SU-DHL-6 (cell line): Measurements from ENCODE around the gene HSDL1.

Experiments
- CTCF ChIP-seq: fragments of 200-600 bp; sonication (generic); IDR thresholded peaks from one replicate; pipeline ENCODE4 v1.5.1; 2017; ENCODE audit warnings: antibody characterized with exemption, mild to moderate bottlenecking, low read length, moderate library complexity; ENCODE audit not compliant: insufficient read depth, poor library complexity, severe bottlenecking
- EZH2phosphoT487 ChIP-seq: fragments of 200-600 bp; sonication (generic), shearing (Covaris generic); conservative IDR thresholded peaks from 2 replicates; pipeline ENCODE4 v1.6.1; 2018; ENCODE audit warnings: mild to moderate bottlenecking, antibody characterized with exemption, low read length, moderate library complexity, mixed read lengths

- TF ChIP-seq CTCF (peak; percentile 90), EZH2phosphoT487 (no peak)
Observed at GRCh38 chr16:84186685-84187437, 41.9 kb upstream of the HSDL1 start, which contains the start of gene TAF1C.
